ENCODE measurements around the gene RAB37. TPM values are rescaled to one million over a fixed set of nuclear protein-coding genes. Genes with fewer than 3 reads are reported as not detected.

The RAB37 gene
- total RNA-seq, 2 experiments from 2014 or later = 19.0 to 21.1 TPM

DNA sequence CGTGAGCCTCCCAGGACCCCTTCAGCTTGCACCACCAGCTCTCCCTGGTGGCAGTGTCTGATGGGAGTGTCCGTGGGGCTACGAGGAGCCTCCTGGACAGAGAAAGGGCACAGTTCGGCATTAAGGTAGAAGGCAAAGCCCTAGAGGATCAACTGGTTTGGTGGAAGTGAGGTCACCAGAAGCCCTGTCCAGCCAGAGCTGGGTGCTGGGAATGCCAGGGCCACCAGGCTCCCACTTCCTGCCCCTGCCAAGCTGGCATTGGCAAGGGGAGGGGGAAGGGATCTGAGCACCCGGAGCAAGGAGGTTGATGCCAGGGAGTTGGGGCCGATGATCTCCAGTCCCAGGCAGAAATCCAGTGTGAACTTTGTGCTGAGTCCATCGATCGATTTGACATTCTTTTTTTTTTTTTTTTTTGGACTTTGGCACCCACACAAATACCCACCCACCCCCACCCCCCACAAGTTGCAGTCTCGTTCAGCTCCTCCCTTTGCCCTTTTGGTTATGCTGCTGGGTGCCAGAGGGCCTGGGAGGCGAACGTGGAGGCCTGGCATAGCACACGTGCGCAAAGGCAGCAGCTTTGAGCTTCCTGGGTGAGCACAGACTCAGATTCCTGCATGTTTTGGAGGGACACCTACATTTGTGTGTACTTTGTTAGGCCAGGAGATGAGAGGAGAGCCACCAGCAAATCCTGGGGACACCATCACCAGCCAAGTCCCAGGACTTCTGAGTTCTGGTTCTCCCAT, 13.4 kb downstream of the RAB37 start:
- Histone ChIP-seq H3K27me3 (ENCODE audit: control insufficient read depth in 1 of 2, insufficient read depth in 2 of 2, low read length in 2 of 2) (no peaks in the 10 kb centered on the region), H3K9me3 (ENCODE audit: control insufficient read depth in 1 of 2, insufficient read depth in 1 of 2, low read length in 2 of 2) (no peaks in the 10 kb centered on the region), H3K36me3 (ENCODE audit: insufficient read depth, low read length) (peaks cover 30% of the 10 kb centered on the region), H3K27ac (ENCODE audit: low read depth in 1 of 2, low read length in 2 of 2) (peak overlapping the region; percentile 42 to 84), H3K4me3 (ENCODE audit: low read length) (peak overlapping the region; percentile 98), H3K4me1 (ENCODE audit: insufficient read depth, low read length) (peaks cover 74% of the 10 kb centered on the region)
- CTCF ChIA-PET = interaction anchor here (1.1 to 2.4 kb wide), 5 partner anchors 9 to 93 kb away, joined by 4 to 10 read pairs (median 7); partner anchors contain the start of gene RAB37
- POLR2A ChIA-PET = interaction anchor here (1.3 to 9.0 kb wide), 11 partner anchors 9 to 123 kb away, joined by 3 to 90 read pairs (median 17); partner anchors contain the start of genes FDXR, NAT9 and RAB37
- no peaks in the 10 kb centered on the region for H3K27me3 Mint-ChIP-seq
- peaks cover 77% of the 10 kb centered on the region for H3K4me1 Mint-ChIP-seq (ENCODE audit: low read depth)
- TF ChIP-seq, protein P1, sequence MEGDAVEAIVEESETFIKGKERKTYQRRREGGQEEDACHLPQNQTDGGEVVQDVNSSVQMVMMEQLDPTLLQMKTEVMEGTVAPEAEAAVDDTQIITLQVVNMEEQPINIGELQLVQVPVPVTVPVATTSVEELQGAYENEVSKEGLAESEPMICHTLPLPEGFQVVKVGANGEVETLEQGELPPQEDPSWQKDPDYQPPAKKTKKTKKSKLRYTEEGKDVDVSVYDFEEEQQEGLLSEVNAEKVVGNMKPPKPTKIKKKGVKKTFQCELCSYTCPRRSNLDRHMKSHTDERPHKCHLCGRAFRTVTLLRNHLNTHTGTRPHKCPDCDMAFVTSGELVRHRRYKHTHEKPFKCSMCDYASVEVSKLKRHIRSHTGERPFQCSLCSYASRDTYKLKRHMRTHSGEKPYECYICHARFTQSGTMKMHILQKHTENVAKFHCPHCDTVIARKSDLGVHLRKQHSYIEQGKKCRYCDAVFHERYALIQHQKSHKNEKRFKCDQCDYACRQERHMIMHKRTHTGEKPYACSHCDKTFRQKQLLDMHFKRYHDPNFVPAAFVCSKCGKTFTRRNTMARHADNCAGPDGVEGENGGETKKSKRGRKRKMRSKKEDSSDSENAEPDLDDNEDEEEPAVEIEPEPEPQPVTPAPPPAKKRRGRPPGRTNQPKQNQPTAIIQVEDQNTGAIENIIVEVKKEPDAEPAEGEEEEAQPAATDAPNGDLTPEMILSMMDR (IDR thresholded peaks at IDR 0.05) = no peak
- DNase-seq (peak in 1 of 14 experiments; percentile 38), ATAC-seq (ENCODE audit: poor library complexity) (no peak)
- H3K36me3 Mint-ChIP-seq (ENCODE audit: low read depth) = peaks cover 48% of the 10 kb centered on the region
- peak overlapping the region; percentile 94 for H3K27ac Mint-ChIP-seq
- intact Hi-C loops (cut with DNase I, micrococcal nuclease) = loop anchor here in 1 of 2 experiments (1.0 kb wide), 1 partner anchor 26 kb away; the partner anchor contains the start of gene NAT9
- no peaks in the 10 kb centered on the region for H3K9me3 Mint-ChIP-seq
- peak overlapping the region; percentile 92 for H3K4me3 Mint-ChIP-seq

DNA sequence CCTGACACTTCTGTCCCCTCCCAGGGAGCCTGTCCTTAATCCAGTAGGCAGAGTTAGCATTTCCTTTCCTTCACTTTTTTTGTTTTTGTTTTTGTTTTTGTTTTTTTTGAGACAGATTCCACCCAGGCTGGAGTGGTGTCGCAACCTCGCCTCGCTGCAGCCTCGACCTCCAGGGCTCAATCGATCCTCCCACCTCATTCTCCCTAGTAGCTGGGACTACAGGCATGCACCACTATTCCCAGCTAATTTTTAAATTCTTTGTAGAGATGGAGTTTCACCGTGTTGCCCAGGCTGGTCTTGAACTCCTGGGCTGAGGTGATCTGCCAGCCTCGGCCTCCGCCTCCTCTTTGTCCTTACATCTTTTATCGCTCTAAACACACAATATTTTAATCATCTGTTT, 15.4 kb downstream of the RAB37 start:
- Mint-ChIP-seq H3K36me3 (ENCODE audit: low read depth) (peaks cover 49% of the 10 kb centered on the region), H3K27ac (peak overlapping the region; percentile 94), H3K27me3 (no peaks in the 10 kb centered on the region), H3K4me3 (peak overlapping the region; percentile 92), H3K9me3 (no peaks in the 10 kb centered on the region), H3K4me1 (ENCODE audit: low read depth) (peaks cover 72% of the 10 kb centered on the region)
- Histone ChIP-seq H3K36me3 (ENCODE audit: insufficient read depth, low read length) (peaks cover 43% of the 10 kb centered on the region), H3K4me3 (ENCODE audit: low read length) (peak overlapping the region; percentile 98), H3K27ac (ENCODE audit: low read depth in 1 of 2, low read length in 2 of 2) (peak overlapping the region; percentile 42 to 55), H3K27me3 (ENCODE audit: control insufficient read depth in 1 of 2, insufficient read depth in 2 of 2, low read length in 2 of 2) (no peaks in the 10 kb centered on the region), H3K4me1 (ENCODE audit: insufficient read depth, low read length) (peaks cover 74% of the 10 kb centered on the region), H3K9me3 (ENCODE audit: control insufficient read depth in 1 of 2, insufficient read depth in 1 of 2, low read length in 2 of 2) (no peaks in the 10 kb centered on the region)
- ChIA-PET CTCF (interaction anchor here (2.2 kb wide), 1 partner anchor 15 kb away, joined by 7 read pairs; the partner anchor contains the start of gene RAB37), POLR2A (interaction anchor here (1.3 to 9.0 kb wide), 6 partner anchors 7 to 28 kb away, joined by 4 to 89 read pairs (median 18); partner anchors contain the start of genes NAT9 and RAB37)
- TF ChIP-seq, protein P1 (IDR thresholded peaks at IDR 0.05) = no peak
- intact Hi-C loops (cut with DNase I, micrococcal nuclease) = no loop called here
- ATAC-seq (ENCODE audit: poor library complexity) (no peak), DNase-seq (no peak)

DNA sequence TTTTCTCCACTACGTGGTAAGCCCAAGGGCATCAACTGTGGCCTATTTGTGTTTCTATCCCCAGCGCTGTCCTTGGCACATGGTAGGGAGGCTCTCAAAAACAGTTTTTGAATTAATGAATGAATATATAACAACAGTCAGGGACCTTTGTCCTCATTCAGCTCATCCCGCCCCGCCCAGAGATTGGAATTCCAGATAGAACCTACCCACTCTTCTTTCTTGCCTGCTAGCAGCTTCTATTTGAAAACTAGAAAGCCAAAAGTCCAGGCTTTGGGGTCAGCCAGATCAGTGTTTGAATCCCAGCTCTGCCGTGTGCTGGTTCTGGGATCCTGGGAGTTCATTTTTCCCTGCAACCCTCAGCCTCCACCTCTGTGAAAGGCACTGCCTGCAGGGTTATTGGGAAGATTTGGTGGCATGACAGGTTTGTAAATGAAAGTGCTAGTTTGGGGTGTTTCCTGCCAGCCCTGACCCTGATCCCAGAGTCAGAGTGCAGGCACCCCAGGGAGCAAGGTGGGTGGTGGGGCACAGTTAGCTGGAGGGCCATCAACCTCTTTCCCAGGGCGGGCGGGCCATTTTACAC, 15.9 kb downstream of the RAB37 start:
- H3K9me3 Mint-ChIP-seq = no peaks in the 10 kb centered on the region
- H3K36me3 Mint-ChIP-seq (ENCODE audit: low read depth) = peaks cover 49% of the 10 kb centered on the region
- intact Hi-C loops (cut with DNase I, micrococcal nuclease) = no loop called here
- peak overlapping the region; percentile 94 for H3K27ac Mint-ChIP-seq
- peaks cover 74% of the 10 kb centered on the region for H3K4me1 ChIP-seq (ENCODE audit: insufficient read depth, low read length)
- H3K4me3 ChIP-seq (ENCODE audit: low read length) = peak overlapping the region; percentile 98
- no peaks in the 10 kb centered on the region for H3K27me3 Mint-ChIP-seq
- H3K27ac ChIP-seq (ENCODE audit: low read depth in 1 of 2, low read length in 2 of 2) = peak overlapping the region; percentile 42 to 55
- no peak for DNase-seq
- peak overlapping the region; percentile 92 for H3K4me3 Mint-ChIP-seq
- no peaks in the 10 kb centered on the region for H3K9me3 ChIP-seq (ENCODE audit: control insufficient read depth in 1 of 2, insufficient read depth in 1 of 2, low read length in 2 of 2)
- H3K27me3 ChIP-seq (ENCODE audit: control insufficient read depth in 1 of 2, insufficient read depth in 2 of 2, low read length in 2 of 2) = no peaks in the 10 kb centered on the region
- POLR2A ChIA-PET = interaction anchor here (1.3 to 9.0 kb wide), 4 partner anchors 15 to 27 kb away, joined by 4 to 89 read pairs (median 20); partner anchors contain the start of gene RAB37
- peaks cover 75% of the 10 kb centered on the region for H3K4me1 Mint-ChIP-seq (ENCODE audit: low read depth)
- peaks cover 44% of the 10 kb centered on the region for H3K36me3 ChIP-seq (ENCODE audit: insufficient read depth, low read length)
- CTCF ChIA-PET = no interaction called here
- no peak for ATAC-seq (ENCODE audit: poor library complexity)
- TF ChIP-seq, protein P1 (IDR thresholded peaks at IDR 0.05) = no peak
